Measurements from ENCODE around the gene KCNK2. TPM values are rescaled to one million over a fixed set of nuclear protein-coding genes. Genes with fewer than 3 reads are reported as not detected.

The KCNK2 gene
- total and polyA plus RNA-seq, 2 experiments from 2014 or later = 69.2 to 133 TPM

DNA sequence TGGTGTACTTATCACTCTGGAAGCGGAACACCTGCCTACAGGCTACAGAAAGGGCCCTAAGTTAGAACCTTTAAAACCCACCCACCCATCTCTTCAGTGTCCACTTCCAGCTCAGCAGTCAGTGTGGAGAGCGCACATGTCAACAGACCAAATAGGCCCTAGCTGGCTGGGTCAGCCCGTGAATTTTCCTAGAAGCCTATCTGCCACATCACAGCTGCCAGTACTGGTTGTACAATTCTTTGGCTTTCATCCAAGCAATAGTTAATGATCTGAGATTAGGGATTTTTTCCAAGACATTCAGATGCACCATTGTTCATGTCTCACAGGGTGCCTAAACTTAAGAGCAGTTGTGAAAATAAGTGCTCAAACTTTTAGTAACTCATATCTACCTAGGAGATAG is 197.1 kb downstream of the KCNK2 start:
- DNase-seq = no peak
- in situ Hi-C loops (cut with MboI) = no loop called here
- H3K27me3 ChIP-seq (replicated peaks; ENCODE audit: insufficient read depth) = no peaks in the 10 kb centered on the region

DNA sequence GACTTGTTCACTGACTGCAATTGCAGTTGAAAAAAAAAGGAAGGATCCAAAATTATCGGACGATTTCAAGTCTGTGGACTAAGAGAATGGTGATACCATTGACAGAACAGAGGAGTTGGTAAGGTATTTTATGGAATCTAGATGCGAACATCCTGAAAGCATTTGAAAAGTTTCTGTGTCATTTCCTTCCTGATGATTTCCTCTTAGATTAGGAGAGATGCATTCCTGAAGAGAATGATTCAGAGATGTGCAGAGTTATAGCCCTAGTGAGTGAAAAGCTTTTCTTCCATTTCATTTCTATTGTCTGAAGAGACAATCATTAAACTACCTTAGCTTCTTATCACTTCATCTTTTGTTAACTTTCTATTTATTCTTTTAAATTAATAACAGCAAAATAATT is 200.0 kb downstream of the KCNK2 start:
- H3K9me2 ChIP-seq (ENCODE audit: insufficient read depth) = no peaks in the 10 kb centered on the region
- no peaks in the 10 kb centered on the region for H3K4me1 ChIP-seq (ENCODE audit: insufficient read depth)
- H3K27ac ChIP-seq = no peak overlapping the region
- no peak overlapping the region for H2AFZ ChIP-seq
- in situ Hi-C loops (cut with MboI) = no loop called here
- no peaks in the 10 kb centered on the region for H3K36me3 ChIP-seq (ENCODE audit: low read depth)
- WGBS, 2 experiments (ENCODE audit: low coverage in 1 of 2, low lambda C conversion rate in 2 of 2, missing lambda C conversion rate in 2 of 2) = 80 to 84% methylated on average over 3 of the region's 3 CpGs
- H3F3A ChIP-seq (ENCODE audit: insufficient read depth) = no peaks in the 10 kb centered on the region
- TF ChIP-seq EZH2 (IDR thresholded peaks at IDR 0.05; ENCODE audit: insufficient read depth, poor library complexity, severe bottlenecking) (no peak), EZH2phosphoT487 (IDR thresholded peaks at IDR 0.05; ENCODE audit: insufficient read depth, low read depth) (no peak)
- no peaks in the 10 kb centered on the region for H4K20me1 ChIP-seq (ENCODE audit: insufficient read depth)
- H3K9ac ChIP-seq = no peak overlapping the region
- no peak overlapping the region for H3K4me3 ChIP-seq
- H3K4me2 ChIP-seq (ENCODE audit: unreplicated experiment) = no peak overlapping the region
- no peaks in the 10 kb centered on the region for H3K79me2 ChIP-seq (ENCODE audit: insufficient read depth)
- no peaks in the 10 kb centered on the region for H3K27me3 ChIP-seq (replicated peaks; ENCODE audit: insufficient read depth)
- no peaks in the 10 kb centered on the region for H3K9me3 ChIP-seq (ENCODE audit: low read depth)
- peak; percentile 36 for DNase-seq

More for the DNA sequence above, 197.1 kb downstream of the KCNK2 start:
- H4K20me1 ChIP-seq (ENCODE audit: insufficient read depth) = no peaks in the 10 kb centered on the region
- H3K9me3 ChIP-seq (ENCODE audit: low read depth) = no peaks in the 10 kb centered on the region
- H3K4me3 ChIP-seq = no peak overlapping the region
- H3K9me2 ChIP-seq (ENCODE audit: insufficient read depth) = no peaks in the 10 kb centered on the region
- H3K4me2 ChIP-seq (ENCODE audit: unreplicated experiment) = no peak overlapping the region
- H3K27ac ChIP-seq = no peak overlapping the region
- 80 to 82% methylated on average over 3 of the region's 3 CpGs for WGBS, 2 experiments (ENCODE audit: low coverage in 1 of 2, low lambda C conversion rate in 2 of 2, missing lambda C conversion rate in 2 of 2)
- H3F3A ChIP-seq (ENCODE audit: insufficient read depth) = peaks cover 1% of the 10 kb centered on the region; the same call in 1 of the 2 replicates
- no peak overlapping the region for H3K9ac ChIP-seq
- TF ChIP-seq EZH2 (IDR thresholded peaks at IDR 0.05; ENCODE audit: insufficient read depth, poor library complexity, severe bottlenecking) (no peak), EZH2phosphoT487 (IDR thresholded peaks at IDR 0.05; ENCODE audit: insufficient read depth, low read depth) (no peak)
- 0 out of 2 replicates have a peak, but pooled peaks cover under 1% of the 10 kb centered on the region for H3K4me1 ChIP-seq (ENCODE audit: insufficient read depth)
- no peak overlapping the region for H2AFZ ChIP-seq
- H3K79me2 ChIP-seq (ENCODE audit: insufficient read depth) = no peaks in the 10 kb centered on the region
- H3K36me3 ChIP-seq (ENCODE audit: low read depth) = no peaks in the 10 kb centered on the region

DNA sequence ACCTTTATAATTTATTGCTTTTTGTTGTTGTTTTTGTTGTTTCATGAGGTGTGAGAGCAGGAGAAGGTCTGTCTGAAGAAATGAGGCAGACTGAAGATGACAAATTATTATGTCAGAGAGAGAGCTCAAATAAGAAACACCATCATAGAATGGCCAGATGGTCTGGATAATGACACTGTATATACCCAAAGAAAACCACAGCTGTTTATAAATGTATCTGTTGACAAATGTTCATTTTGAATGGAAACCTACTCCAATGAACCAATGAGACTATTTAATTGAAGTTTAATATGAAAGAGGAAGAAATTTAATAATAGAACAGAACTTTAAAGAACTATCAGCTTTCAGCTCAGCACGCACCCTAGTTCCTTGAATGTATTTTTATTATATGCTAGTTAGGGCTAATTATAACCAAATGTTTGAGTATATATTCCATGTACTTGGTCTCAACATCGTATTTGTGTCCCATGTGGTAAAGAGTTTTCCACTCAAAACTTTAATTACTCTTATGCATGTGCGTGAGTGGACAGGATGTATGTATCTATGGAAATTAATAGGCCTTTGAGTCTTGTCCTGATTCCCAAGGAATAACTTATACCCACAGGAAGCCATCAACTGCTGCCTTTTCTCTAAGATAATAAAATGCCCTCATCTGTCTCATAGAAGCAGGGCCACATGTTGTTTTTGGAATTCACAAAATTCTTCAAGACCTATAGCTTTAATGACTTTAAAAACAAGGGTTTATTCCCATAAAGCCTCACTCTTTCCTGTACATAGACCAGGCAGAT is 202.7 kb downstream of the KCNK2 start:
- no peak overlapping the region for H3K4me3 ChIP-seq
- H4K20me1 ChIP-seq (ENCODE audit: insufficient read depth) = no peaks in the 10 kb centered on the region
- peaks cover 9% of the 10 kb centered on the region for H3K4me1 ChIP-seq (ENCODE audit: insufficient read depth)
- no peaks in the 10 kb centered on the region for H3K9me3 ChIP-seq (ENCODE audit: low read depth)
- H3K36me3 ChIP-seq (ENCODE audit: low read depth) = no peaks in the 10 kb centered on the region
- no peaks in the 10 kb centered on the region for H3K9me2 ChIP-seq (ENCODE audit: insufficient read depth)
- H3K79me2 ChIP-seq (ENCODE audit: insufficient read depth) = no peaks in the 10 kb centered on the region
- no peak overlapping the region for H3K4me2 ChIP-seq (ENCODE audit: unreplicated experiment)
- H3K27me3 ChIP-seq (replicated peaks; ENCODE audit: insufficient read depth) = no peaks in the 10 kb centered on the region
- H2AFZ ChIP-seq = no peak overlapping the region
- TF ChIP-seq EZH2 (IDR thresholded peaks at IDR 0.05; ENCODE audit: insufficient read depth, poor library complexity, severe bottlenecking) (no peak), EZH2phosphoT487 (IDR thresholded peaks at IDR 0.05; ENCODE audit: insufficient read depth, low read depth) (no peak)
- H3K27ac ChIP-seq = no peak overlapping the region
- peaks cover 8% of the 10 kb centered on the region; the same call in 1 of the 2 replicates for H3F3A ChIP-seq (ENCODE audit: insufficient read depth)
- no peak overlapping the region for H3K9ac ChIP-seq
- WGBS, 2 experiments (ENCODE audit: low coverage in 1 of 2, low lambda C conversion rate in 2 of 2, missing lambda C conversion rate in 2 of 2) = 95 to 96% methylated on average over 3 of the region's 3 CpGs
- in situ Hi-C loops (cut with MboI) = no loop called here
- DNase-seq = no peak

Data from GM23248 (cell line).